ENCODE measurements around the gene GRHL1.
"Not testable (repeated sequence)": the region's sequence is repeated elsewhere in the genome, so short reads cannot be mapped to it uniquely, and the experiment has no call there.

GRHL1 gene, protein sequence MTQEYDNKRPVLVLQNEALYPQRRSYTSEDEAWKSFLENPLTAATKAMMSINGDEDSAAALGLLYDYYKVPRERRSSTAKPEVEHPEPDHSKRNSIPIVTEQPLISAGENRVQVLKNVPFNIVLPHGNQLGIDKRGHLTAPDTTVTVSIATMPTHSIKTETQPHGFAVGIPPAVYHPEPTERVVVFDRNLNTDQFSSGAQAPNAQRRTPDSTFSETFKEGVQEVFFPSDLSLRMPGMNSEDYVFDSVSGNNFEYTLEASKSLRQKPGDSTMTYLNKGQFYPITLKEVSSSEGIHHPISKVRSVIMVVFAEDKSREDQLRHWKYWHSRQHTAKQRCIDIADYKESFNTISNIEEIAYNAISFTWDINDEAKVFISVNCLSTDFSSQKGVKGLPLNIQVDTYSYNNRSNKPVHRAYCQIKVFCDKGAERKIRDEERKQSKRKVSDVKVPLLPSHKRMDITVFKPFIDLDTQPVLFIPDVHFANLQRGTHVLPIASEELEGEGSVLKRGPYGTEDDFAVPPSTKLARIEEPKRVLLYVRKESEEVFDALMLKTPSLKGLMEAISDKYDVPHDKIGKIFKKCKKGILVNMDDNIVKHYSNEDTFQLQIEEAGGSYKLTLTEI

DNA sequence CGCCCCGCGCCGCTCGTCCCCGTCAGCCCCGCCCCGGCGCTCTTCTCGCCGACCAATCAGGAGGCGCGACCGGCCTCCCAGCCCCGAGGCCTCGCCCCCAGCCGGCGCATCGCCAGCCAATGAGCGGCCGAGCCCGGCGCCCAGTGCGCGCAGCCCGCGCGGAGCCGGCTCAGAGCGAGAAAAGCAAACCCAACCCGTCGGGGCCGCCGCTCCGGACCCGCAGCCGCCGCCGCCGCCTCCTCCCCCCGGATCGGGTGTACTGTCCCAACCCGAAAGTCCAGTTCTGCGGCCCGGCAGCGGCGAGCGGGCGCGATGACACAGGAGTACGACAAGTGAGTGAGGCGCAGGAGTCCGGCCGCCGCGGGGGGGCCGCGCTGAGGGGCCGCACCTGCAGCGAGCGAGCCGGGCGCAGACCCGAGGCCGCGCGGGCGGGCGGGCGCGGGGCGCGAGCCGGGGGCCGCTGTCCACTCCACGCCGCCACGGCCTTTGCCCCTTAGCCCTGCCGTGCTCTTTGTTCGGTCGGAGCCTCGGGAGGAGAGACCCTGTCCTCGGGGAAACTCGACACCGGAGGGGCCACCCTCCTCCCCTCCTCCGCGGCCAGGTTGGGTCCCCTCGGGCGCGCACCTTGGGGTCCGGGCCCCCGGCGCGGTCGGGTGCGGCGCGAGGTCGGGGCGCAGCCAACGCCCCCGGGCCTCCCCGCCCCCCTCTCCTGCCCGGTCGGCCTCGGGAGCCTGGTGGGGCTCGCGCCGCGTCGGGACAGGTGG lies at the start of gene GRHL1:
TSS of gene GRHL1 (plus strand) at position 172 of the 764 bp plus-strand sequence. CDS start at position 313, 141 bp downstream.
- DNase-seq (ENCODE audit: low read depth), result peak; percentile 89

DNA sequence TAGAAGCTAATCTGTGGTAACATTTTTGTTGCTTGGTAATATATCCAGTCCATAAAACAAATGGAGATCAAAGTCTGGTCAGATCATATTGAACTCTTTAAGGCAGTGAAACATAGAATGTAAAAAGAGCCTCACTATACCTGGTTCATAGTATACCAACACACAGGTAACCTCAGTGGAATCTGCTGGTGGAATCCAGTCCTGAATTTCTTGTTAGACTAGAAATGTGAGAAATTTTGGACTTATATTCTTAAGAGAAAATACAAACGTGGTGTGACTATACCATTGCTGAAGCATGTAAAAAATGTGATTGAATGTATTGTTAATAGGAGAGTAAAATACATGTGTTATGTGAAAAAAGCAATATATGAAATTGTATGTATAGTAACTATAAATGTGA lies 46.1 kb upstream of the GRHL1 start:
- DNase-seq (ENCODE audit: low read depth), result no peak

DNA sequence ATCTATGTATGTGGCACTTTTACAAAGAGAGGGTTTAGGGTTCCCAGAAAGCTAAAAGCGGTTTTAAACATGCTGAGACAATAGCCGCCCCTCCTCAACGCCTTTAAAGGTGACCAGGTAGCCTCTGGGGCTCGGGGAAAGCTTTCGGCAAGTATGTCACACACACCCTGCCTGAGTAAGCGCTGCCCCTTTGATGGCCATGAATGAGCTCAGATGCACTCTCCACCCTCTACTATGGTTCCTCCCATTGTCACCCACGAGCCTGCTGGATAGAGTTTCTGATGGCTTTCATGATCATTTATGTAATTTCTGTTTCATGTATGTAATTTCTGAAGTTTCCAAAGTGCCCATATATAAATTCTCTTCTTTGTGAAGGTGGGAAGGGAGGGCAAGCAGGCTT lies 44.1 kb upstream of the GRHL1 start:
- DNase-seq (ENCODE audit: low read depth), result no peak

DNA sequence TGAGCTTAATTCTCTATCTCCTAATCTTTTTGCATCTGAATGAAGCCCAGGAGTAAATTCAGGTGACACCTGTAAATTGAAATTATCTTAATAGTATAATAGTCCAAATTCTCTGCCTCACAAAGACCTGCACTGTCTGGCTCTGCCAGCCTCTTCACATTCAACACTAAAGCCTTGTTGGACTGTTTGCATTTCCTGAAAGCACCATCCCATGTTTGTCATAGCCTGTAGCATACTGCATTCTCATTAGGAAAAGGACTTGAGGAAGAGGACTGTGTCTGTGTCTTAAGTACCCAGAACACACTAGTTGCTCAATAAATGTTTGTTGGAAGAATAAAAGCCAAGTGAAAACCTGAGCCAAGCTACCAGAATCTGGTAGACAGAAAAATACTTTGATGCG lies 42.9 kb upstream of the GRHL1 start:
- no peak for DNase-seq (ENCODE audit: low read depth)

DNA sequence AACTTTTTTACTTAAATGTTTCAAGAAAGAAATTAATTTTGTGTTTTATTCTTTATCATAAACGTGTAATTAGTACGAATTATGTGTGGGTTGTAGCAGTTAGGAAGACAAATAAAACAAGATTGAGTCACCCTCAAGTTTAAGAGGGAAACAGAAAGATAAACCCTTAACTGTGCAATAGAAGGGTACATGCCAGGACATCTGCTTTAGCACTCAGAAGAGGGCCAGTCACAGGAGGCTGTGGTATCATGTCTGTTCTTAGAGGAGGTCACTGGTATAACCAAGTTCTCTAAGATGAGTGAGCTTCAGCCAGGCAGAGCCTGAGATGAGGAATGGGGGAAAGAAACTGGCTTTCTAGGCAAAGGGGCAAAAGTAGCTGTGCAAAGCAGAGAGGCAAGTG lies 42.4 kb upstream of the GRHL1 start:
- no peak for DNase-seq (ENCODE audit: low read depth)

DNA sequence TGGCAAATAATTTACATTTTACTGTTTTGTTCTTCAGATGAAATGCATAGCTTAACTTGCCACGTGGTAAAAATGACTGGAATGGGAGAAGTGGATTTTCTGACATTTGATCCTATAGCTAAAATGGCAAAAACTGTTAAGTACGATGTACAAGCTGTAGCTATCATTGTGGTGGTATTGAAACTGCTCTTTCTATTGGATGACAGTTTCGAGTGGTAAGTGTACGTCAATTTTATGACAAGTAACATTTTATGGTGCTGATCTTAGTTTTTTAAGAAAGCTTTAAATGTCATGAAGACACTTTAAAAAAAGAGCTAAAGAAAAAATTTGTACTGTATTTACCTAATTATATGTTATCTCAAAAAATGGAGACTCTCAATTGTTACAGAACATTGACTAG lies 40.8 kb upstream of the GRHL1 start:
- DNase-seq (ENCODE audit: low read depth), result no peak

DNA sequence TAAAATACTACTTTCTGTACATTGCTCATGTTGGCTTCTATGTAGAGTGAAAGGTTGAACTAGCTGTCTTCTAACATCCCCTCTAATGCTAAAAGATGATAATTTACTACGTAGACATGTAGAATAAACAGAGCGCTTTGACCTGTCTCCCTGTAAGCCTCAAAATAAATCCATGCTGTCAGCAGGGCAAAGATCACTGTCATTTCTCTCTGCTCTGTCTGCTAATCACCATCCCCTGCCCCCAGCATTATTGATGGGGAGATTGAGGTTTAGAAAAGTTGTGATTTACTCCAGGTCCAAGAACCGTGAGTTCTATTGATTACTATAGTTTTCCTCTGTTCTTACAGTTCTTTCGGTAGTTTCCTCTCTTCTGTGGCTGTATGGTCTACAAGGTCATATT lies 39.0 kb upstream of the GRHL1 start:
- no peak for DNase-seq (ENCODE audit: low read depth)

DNA sequence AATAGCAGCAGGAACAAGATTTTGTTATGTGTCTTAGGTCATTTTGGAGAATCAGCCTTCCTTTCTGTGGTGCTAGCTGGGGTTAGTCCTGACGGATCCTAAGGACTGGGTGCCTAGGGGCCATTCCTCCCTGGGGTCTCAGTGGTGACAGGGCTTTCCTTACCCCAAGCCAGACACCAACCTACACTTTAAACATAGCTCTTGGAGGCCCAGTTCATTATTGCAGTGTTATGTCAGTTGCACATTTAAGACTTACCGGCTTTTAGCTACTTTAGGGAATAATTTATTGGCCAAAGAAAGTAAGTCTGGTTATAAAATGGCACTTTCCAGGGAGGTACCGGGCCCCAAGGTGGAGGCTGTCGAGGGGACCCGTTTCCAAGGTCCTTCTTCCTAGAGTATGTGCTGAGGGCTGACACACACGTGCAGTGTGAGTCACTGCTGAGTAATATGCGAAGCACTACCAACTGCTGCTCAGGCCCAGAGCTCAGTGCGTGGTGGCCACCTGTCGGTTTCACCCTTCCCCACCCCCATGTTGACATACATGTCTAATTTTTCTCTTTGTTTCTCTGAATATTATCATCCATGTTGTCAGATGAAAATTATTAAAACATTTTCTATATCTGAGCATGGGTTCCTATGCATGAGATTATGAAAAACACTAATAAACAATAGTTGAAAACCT lies 37.0 kb upstream of the GRHL1 start:
- peak; percentile 51 for DNase-seq (ENCODE audit: low read depth)

DNA sequence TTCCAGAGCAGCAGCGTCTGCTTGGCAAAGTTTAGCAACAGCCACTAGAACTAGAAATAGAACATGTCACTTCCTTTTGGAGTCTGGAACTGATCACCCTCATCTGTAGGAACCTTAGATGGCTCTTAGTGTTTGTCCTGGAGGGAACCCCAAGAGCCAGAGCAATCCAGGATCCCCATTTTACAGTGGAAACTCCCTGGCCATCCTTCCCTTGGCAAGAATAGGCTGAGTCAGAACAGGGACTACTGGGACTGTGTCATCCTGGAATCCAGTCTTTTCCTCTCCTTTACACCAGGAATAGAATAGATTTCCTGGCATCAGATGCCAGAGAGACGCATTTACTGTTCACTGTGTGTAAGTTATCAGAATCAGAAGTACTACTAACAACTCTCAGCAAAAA lies 33.2 kb upstream of the GRHL1 start:
- no peak for DNase-seq (ENCODE audit: low read depth)

DNA sequence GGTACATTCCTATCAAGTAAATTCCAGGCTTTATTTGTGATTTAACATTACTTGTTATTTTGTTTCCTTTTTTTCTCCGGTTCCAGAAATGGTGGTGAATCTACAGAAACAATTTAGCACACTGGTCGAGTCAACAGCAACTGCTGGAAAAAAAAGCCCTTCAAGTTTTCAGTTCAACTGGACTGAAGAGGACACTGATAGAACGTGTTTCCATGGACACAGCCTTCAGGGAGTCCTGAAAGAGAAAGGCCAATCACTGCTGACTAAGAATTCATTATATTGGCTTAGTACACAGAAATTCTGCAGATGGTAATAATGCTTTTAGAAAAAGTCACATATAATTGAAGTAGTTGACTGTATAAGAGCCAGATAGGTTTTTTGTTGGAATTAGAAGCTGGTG lies 32.0 kb upstream of the GRHL1 start:
- no peak for DNase-seq (ENCODE audit: low read depth)

DNA sequence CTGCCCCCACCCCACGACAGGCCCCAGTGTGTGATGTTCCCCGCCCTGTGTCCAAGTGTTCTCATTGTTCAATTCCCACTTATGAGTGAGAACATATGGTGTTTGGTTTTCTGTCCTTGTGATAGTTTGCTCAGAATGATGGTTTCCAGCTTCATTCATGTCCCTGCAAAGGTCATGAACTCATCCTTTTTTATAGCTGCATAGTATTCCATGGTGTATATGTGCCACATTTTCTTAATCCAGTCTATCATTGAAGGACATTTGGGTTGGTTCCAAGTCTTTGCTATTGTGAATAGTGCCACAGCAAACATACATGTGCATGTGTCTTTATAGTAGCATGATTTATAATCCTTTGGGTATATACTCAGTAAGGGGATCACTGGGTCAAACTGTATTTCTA lies 24.5 kb upstream of the GRHL1 start:
- DNase-seq (ENCODE audit: low read depth), result not testable (repeated sequence)

DNA sequence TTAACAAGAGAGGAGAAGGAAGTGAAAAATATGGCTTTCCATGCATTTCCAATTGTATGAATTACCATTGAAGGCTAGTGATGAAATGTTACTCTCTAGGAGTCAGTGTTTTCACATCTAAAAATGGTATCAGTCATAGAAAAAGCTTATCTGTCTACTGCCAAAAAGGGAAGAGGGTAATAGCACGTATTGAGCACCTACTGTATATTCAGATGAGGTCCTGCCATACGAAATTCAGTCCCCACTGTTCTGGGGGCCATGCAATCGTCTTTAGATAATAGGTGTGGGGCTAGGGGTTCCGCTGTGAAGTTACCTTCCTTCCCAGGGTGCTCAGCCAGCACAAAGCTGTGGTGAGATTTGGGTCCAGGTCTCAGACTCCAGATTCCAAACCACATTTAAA lies 14.2 kb upstream of the GRHL1 start:
- DNase-seq (ENCODE audit: low read depth), result no peak

DNA sequence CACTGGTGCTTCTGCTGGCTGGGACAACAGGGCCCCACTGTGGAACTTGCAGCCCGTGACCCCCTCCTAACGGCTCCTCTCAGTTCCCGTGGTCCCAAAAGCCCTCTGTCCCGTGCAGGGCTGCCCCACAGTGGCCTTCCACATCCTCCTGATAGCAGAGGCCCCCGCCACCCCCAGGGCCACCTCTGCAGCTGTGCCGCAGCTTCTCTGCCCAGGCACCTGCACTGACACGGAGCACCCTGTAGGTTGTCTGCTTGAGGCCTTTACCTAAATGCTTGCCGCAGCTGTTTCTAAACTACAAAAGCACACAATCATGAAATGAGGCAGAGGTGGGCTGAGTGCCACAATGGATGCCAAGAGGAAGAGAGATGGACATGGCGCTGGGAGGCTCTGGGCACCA lies 13.5 kb upstream of the GRHL1 start:
- no peak for DNase-seq (ENCODE audit: low read depth)

DNA sequence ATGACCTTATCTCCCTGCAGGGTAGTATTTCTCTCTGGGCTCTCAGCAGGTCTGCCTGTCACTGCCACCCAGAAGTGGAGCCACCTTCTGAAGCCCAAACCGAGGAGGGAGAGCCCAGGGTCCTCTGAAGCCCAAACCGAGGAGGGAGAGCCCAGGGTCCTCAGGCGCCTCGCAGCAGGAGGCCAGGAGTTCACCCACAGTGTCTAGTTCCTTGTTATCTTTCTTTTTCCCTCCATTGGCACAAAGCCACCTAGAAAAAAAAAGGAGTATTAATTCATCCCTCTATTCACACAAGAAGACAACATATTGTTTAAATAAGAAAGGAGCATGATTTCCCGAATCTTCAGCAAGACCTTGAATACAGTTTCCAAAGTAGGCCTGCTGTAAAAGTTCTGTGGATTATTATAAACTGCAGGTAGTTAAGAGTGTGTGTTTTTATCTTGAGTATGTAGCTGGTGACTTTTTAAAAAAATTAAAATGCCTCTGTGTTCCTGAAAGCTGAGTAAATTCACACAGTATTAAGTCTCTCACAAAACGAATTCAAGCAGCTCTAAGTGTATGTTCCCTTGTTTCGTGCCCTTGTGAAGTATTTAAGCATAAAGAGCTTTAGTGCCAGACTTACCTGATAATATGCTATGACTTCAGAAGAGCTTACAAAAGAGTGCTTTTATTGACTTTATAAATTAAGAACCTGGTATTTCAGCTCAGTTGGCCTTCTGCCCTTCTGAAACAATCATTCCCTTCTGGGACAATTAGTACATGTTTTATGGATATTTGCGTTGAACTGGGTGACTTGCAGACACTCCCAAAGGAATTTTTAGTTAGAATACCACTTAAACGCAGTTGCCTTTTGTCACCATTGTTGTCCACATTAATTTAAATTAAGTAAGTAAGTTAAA lies 11.7 kb upstream of the GRHL1 start:
- DNase-seq (ENCODE audit: low read depth), result no peak

DNA sequence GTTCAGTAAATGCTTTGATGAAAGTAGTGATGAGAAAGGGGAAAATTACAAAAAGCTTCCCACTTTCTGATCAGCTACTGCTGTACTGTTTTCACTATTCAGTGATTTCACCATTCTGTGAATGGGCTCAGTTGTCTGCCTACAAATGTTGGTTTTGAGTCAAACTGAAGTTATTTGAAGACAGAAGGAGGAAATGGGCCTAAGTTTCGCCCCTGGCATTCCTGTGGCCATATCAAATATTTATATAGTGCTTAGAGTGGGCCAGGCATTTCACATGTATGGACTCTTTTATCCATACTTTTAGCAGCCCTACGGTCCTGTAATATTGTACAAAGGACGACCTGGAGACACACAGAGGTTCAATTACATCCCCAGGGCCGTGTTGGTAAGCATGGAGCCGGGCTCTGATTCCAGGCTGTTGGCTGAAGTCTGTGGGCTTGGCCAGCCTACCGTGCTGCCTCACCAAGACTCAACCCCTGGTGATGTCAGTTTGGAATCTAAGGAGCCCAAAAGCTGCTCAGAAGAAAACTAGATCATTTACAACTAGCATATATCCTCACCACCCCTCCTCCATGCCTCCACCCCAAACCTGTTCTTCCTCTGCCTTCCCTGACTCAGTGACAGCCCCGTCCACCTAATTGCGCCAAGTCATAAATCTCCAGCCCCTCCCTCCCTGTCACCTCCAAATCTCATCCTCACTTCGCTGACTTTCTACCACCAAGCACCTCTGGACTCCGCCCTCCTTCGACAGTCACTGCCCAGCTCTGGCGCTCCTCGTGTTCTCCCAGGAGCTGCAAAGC lies 10.1 kb upstream of the GRHL1 start:
- no peak for DNase-seq (ENCODE audit: low read depth)

DNA sequence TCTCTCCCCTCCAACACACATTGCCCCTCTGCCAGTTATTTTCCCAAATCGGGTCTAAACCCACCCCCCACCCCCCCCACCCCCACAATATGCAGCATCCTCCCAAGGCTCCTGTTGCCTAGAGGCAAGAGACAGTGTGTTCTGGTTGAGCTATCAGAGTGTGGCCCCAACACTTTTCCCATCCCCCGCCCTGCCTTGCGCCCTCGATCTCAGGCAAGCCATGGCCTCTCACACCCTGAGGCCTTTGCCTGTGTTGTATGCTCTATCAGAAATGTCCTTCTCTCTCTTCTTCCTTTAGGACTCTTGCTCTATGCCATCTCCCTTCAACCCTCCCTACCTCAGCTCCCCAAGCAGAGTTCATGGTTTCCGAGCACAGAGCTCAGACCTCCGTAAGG lies 9.5 kb upstream of the GRHL1 start:
- no peak for DNase-seq (ENCODE audit: low read depth)

DNA sequence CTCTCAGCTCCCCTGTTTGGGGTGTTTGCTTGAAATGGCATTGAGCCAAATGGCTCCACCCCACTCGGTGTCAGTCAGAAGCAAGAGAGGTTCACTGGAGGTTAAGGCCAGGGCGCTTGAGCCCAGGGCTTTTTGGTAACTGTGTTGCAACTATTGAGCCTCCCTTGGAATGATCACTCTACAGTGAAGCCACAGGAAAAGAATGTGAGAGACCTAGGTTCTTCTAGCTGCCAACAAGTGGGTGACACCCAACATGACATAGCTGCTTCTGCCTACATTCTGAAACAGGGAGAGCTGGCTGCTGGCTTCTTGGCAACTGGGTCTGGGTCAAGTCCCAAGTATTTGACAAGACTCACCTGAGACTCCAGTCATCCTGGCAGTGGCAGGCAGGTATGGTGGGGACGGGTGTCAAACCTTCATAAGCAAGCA lies 7.1 kb upstream of the GRHL1 start:
- DNase-seq (ENCODE audit: low read depth), result no peak

DNA sequence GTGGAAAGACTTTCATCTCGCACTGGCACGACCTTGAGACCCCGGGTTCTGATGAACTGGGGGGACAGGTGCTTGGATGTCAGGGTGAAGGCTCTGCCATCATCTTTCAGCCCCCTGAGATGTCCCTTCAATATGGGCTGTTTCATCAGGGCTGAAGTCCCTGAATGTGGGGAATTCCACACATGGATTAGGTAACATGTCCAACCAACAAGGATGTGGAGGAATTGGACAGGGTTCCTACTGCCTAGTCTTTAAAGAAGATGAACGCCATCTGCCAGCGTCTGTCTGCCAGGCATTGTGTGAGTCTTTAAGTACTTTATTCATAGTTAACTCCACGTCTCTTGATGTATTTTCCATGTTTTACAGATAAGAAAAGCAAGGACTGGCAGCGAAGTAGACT lies 5.9 kb upstream of the GRHL1 start:
- DNase-seq (ENCODE audit: low read depth), result no peak

DNA sequence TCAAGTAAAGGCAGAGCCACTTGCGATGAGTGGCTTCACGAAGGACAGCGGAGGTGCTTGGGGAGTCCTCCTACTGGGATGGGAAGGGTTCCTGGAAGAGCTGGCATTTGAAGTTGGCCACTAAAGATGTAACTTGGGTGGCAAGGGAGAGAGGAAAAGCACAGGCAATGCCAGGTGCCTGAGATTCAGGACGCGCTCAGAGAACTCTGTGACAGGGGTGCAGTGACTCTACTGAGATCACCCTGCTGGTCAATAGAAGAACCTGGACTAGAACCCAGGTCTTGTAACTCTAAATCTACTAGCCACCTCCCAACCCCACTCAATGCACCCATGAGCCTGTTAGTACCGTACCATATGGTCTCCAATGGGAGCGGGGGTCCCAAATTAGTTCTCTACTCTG lies 5.4 kb upstream of the GRHL1 start:
- DNase-seq (ENCODE audit: low read depth), result no peak

DNA sequence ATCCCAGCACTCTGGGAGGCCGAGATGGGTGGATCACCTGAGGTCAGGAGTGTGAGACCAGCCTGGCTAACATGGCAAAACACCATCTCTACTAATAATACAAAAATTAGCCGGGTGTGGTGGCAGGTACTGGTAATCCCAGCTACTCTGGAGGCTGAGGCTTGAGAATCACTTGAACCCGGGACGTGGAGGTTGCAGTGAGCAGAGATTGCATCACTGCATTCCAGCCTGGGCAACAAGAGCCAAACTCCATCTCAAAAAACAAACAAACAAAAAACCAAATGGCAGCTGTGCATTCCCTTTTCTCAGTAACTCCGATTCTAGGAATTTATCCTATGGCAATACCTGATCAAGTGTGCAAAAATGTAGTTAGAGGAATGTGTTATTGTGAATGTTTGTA lies 4.7 kb upstream of the GRHL1 start:
- DNase-seq (ENCODE audit: low read depth), result no peak

DNA sequence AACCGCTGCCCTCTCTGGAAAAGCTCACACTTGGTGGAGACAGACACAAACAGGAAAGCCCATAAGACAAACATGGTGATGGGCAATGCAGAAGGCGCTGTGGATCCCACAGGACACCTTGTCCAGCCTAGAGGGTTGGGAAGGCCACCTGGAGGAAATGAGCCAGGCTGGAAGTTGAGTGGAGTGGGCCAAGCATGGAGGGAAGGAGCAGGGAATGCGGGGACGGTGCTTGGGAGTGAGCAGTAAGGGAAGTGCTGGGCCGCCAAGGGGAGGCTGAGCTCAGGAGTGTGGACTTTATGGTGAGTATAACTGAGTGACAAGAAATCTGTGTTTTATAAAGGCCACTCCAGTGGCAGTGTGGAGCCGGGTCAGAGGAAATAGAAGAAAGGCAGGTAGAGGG lies 2.8 kb upstream of the GRHL1 start:
- DNase-seq (ENCODE audit: low read depth), result no peak

Measured in activated T-cell treated with anti-CD3 and anti-CD28 coated beads for 48 hours (primary cell).